NCI-H446 treated with DMSO at 0.1 percent for 48 hours (cell line): Measurements from ENCODE around the gene PSMB1.
"Not testable (repeated sequence)": the region's sequence is repeated elsewhere in the genome, so short reads cannot be mapped to it uniquely, and the experiment has no call there.

Experiments used
- DNase-seq: peaks from one replicate; lab custom pipeline; 2025; lab: John Stamatoyannopoulos, UW

PSMB1 gene

DNA sequence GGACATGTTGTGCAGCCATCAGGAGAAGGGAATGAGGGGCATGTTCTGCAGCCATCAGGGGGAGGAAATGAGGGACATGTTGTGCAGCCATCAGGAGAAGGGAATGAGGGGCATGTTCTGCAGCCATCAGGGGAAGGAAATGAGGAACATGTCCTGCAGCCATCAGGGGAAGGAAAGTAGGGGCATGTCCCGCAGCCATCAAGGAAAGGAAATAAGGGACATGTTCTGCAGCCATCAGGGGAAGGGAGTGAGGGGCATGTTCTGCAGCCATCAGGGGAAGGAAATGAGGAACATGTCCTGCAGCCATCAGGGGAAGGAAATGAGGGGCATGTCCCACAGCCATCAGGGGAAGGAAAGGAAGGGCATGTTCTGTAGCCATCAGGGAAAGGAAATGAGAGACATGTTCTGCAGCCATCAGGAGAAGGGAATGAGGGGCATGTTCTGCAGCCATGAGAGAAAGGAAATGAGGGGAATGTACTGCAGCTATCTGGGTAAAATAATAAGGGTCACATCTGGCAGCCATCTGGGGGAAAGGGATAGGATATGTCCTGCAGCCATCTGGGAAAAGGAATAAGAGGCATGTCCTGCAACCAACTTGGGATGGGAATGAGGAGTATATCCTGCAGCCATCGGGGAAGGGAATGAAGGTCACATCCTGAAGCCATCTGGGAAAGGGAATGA is 50.2 kb downstream of the PSMB1 start:
- DNase-seq, result not testable (repeated sequence)

GRCh38 chr6:170502268-170502667 is 50.8 kb downstream of the PSMB1 start:
- DNase-seq, result not testable (repeated sequence)

DNA sequence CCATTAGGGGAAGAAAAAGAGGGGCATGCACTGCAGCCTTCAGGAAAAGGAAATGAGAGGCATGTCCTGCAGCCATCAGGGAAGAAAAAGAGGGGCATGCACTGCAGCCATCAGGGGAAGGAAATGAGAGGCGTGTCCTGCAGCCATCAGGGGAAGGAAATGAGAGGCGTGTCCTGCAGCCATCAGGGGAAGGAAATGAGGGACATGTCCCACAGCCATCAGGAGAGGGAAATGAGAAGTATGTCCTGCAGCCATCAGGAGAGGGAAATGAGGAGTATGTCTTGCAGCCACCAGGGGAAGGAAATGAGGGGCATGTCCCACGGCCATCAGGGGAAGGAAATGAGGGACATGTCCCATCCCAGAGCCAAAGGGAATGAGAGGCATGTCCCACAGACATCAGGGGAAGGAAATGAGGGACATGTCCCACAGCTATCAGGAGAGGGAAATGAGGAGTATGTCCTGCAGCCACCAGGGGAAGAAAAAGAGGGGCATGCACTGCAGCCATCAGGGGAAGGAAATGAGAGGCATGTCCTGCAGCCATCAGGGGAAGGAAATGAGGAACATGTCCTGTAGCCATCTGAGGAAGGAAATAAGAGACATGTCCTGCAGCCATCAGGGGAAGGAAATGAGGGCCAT is 52.0 kb downstream of the PSMB1 start:
- no peak for DNase-seq

- DNase-seq, result peak; percentile 15
Measured at GRCh38 chr6:170497841-170498301, 55.2 kb downstream of the PSMB1 start.

- DNase-seq, result no peak
Measured at GRCh38 chr6:170493354-170493753, 59.8 kb downstream of the PSMB1 start.

- no peak for DNase-seq
Measured at GRCh38 chr6:170490259-170490658, 62.8 kb downstream of the PSMB1 start.

DNA sequence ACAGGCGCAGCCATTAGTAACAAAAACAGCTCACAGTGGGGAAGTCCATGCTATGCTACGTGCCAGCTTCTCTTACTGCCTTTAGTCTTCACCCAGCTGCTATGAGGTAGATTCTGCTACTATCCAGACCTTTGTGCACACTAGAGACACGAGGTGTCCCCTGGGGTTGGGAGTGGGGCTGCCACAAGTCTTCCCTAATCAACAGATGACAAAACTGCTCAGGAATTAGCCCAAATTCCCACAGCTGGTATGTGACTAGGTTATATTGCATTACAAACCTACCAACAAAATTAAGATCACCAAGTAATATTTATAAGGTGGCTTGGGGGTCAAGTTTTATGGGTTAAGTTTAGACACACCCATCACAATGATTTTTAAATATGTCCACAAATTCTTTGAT is 63.3 kb downstream of the PSMB1 start:
- no peak for DNase-seq

GRCh38 chr6:170487707-170488329 is 65.3 kb downstream of the PSMB1 start:
- no peak for DNase-seq

- DNase-seq, result no peak
Measured at GRCh38 chr6:170485159-170485558, 67.9 kb downstream of the PSMB1 start.
